ENCODE measurements around the gene CDK17.

- TF ChIP-seq, protein P1, sequence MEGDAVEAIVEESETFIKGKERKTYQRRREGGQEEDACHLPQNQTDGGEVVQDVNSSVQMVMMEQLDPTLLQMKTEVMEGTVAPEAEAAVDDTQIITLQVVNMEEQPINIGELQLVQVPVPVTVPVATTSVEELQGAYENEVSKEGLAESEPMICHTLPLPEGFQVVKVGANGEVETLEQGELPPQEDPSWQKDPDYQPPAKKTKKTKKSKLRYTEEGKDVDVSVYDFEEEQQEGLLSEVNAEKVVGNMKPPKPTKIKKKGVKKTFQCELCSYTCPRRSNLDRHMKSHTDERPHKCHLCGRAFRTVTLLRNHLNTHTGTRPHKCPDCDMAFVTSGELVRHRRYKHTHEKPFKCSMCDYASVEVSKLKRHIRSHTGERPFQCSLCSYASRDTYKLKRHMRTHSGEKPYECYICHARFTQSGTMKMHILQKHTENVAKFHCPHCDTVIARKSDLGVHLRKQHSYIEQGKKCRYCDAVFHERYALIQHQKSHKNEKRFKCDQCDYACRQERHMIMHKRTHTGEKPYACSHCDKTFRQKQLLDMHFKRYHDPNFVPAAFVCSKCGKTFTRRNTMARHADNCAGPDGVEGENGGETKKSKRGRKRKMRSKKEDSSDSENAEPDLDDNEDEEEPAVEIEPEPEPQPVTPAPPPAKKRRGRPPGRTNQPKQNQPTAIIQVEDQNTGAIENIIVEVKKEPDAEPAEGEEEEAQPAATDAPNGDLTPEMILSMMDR (IDR thresholded peaks at IDR 0.05 in 8 of 11, conservative IDR thresholded peaks at IDR 0.05 in 3 of 11) = no peak
- TF ChIP-seq POLR2A (IDR thresholded peaks at IDR 0.05) = no peak
Observed at GRCh38 chr12:96327346-96327745, 72.9 kb downstream of the CDK17 start.
